Kidney (tissue), 14 donors: ENCODE measurements around the gene SPACA9. TPM values are rescaled to one million over a fixed set of nuclear protein-coding genes. Genes with fewer than 3 reads are reported as not detected.

Experiments used
- DNase-seq, 5 donors: peaks; one replicate each; pipeline ENCODE4 v3.0.0-alpha.2; 2013 to 2020
- FAIRE-seq: peaks from 2 replicates; lab custom pipeline; 2012; peaks lifted over from hg19 to GRCh38; lab: Jason Lieb, UNC
- H3K27ac ChIP-seq, 2 donors: one replicate each; pipeline ENCODE4 v1.7.0; 2013; ENCODE audit warnings: low read depth in 2 of 2, low read length in 2 of 2, inconsistent platforms in 1 of 2
- H3K27me3 ChIP-seq: one replicate; pipeline ENCODE4 v1.7.1; 2013; ENCODE audit warnings: low read length, inconsistent platforms; ENCODE audit not compliant: control insufficient read depth, insufficient read depth
- H3K36me3 ChIP-seq, 3 donors: one replicate each; pipeline versions ENCODE4 v1.7.0 to v1.7.1; 2013; ENCODE audit warnings: low read length in 3 of 3, control low read depth in 1 of 3, inconsistent platforms in 1 of 3; ENCODE audit not compliant: insufficient read depth in 3 of 3, control insufficient read depth in 2 of 3
- H3K4me1 ChIP-seq, 3 donors: one replicate each; pipeline versions ENCODE4 v1.7.0 to v1.7.1; 2013; ENCODE audit warnings: low read length in 3 of 3, inconsistent platforms in 1 of 3, low read depth in 1 of 3; ENCODE audit not compliant: control insufficient read depth in 2 of 3, insufficient read depth in 2 of 3
- H3K4me3 ChIP-seq, 3 donors: one replicate each; pipeline versions ENCODE4 v1.7.0 to v1.8.1; 2013; ENCODE audit warnings: low read length in 3 of 3, control low read depth in 1 of 3, inconsistent platforms in 1 of 3
- H3K9ac ChIP-seq, 3 donors: one replicate each; pipeline versions ENCODE4 v1.7.0 to v1.7.1; 2013; ENCODE audit warnings: low read length in 3 of 3, control low read depth in 1 of 3, inconsistent platforms in 1 of 3
- H3K9me3 ChIP-seq, 3 donors: one replicate each; pipeline versions ENCODE4 v1.7.0 to v1.7.1; 2013; ENCODE audit warnings: low read length in 3 of 3, control low read depth in 1 of 3, inconsistent platforms in 1 of 3; ENCODE audit not compliant: control insufficient read depth in 2 of 3, insufficient read depth in 1 of 3
- intact Hi-C: fragments of 100-400 bp; cut with DNase I; formaldehyde crosslinking; loops from one replicate; pipeline ENCODE4 v1.11.1; 2022
- polyA plus RNA-seq: library from polyadenylated mRNA; stranded (reverse); fragments of 350-450 nt; fragmentation: Illumina TruSeq; extraction: RNeasy Lipid Tissue Mini Kit (QIAGEN cat#74804); gene quantifications from one replicate; pipeline ENCODE4 v1.2.3, GENCODE V29; 2014; ENCODE audit warnings: low read depth, low replicate concordance; ENCODE audit not compliant: insufficient read depth
- total RNA-seq: library from RNA; stranded (reverse); fragmentation: NEBNext Ultra II Directional; extraction: Animal tissue kit (Norgen Biotek cat#: 25700); gene quantifications from one replicate; pipeline ENCODE4 v1.2.1, GENCODE V29; 2021
- TF ChIP-seq, protein P1 (sequence below): IDR thresholded peaks from 3 replicates; pipeline ENCODE4 v1.5.1; 2012; ENCODE audit warnings: mild to moderate bottlenecking, moderate library complexity, borderline replicate concordance; ENCODE audit not compliant: insufficient read depth; ENCODE audit errors: extremely low read depth
- donor health status: control.
- donor health status: control.
- donor health status: control.
- donor health status: control.
- donor health status: control.
- donor health status: DM: yes; HTN: yes; CAD: no.
- donor health status: Normal renal cell carcinoma (clear cell type).

SPACA9 gene
- total and polyA plus RNA-seq, 2 donors from 2014 or later, result 8.7 to 17.1 TPM

DNA sequence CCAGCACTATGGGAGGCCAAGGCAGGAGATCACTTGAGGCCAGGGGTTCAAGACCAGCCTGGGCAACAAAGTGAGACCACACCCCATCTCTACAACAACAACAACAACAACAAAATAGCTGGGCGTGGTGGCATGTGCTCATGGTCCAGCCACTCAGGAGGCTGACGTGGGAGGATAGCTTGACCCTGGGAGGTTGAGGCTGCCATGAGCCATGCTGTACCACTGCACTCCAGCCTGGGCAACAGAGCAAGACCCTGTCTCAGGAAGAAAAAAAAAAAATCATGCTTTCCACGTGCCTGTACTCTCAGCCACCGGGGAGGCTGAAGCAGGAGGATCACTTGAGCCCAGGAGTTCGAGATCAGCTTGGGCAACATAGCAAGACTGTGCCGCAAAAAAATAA lies 36.2 kb downstream of the SPACA9 start:
- Histone ChIP-seq H3K9ac (no peak overlapping the region), H3K4me1 (no peaks in the 10 kb centered on the region), H3K9me3 (no peaks in the 10 kb centered on the region), H3K27me3 (no peaks in the 10 kb centered on the region), H3K27ac (no peak overlapping the region), H3K4me3 (no peak overlapping the region), H3K36me3 (peaks cover 17 to 27% (median 21%) of the 10 kb centered on the region in 3 donors)
- DNase-seq, result no peak
- FAIRE-seq, result no peak
- intact Hi-C loops, result no loop called here
- TF ChIP-seq, protein P1, sequence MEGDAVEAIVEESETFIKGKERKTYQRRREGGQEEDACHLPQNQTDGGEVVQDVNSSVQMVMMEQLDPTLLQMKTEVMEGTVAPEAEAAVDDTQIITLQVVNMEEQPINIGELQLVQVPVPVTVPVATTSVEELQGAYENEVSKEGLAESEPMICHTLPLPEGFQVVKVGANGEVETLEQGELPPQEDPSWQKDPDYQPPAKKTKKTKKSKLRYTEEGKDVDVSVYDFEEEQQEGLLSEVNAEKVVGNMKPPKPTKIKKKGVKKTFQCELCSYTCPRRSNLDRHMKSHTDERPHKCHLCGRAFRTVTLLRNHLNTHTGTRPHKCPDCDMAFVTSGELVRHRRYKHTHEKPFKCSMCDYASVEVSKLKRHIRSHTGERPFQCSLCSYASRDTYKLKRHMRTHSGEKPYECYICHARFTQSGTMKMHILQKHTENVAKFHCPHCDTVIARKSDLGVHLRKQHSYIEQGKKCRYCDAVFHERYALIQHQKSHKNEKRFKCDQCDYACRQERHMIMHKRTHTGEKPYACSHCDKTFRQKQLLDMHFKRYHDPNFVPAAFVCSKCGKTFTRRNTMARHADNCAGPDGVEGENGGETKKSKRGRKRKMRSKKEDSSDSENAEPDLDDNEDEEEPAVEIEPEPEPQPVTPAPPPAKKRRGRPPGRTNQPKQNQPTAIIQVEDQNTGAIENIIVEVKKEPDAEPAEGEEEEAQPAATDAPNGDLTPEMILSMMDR, result no peak

DNA sequence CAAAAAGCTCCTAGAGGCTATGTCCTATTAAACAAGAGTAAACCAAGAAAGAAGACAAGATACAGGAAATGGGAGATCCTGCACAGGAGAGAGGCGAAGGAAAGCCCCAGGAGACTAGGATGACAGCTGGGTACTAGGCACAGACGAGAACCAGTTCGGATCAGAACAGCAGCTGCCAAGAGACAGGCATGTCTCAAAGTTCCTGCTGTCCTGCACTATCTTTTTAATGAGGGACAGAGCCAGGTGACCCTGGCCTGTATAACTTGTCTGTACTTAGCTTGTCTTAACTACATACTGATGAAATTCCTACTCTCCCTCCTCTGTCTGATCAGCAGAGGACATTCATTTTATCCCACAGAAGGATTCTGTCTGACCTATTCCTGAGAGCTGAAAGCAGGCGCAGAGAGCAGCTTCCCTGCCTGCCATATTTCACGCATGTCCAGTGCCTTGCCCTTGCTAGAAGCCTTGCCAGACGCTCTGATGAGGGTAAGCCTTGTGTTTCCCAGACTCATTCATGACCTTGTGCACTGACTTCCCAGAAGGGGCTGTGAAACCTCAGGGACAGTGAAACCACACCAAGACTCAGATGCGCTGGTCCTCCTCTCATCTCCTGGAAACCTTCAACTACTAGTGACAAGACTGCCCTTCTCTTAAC lies 41.0 kb downstream of the SPACA9 start:
- no peaks in the 10 kb centered on the region for H3K27me3 ChIP-seq
- no peak for FAIRE-seq
- intact Hi-C loops, result no loop called here
- no peak for DNase-seq
- no peaks in the 10 kb centered on the region for H3K4me1 ChIP-seq
- TF ChIP-seq, protein P1, result no peak
- H3K9me3 ChIP-seq, result no peaks in the 10 kb centered on the region
- no peak overlapping the region for H3K27ac ChIP-seq
- H3K9ac ChIP-seq, result no peak overlapping the region
- peaks cover 27 to 48% (median 44%) of the 10 kb centered on the region in 3 donors for H3K36me3 ChIP-seq
- no peak overlapping the region for H3K4me3 ChIP-seq

DNA sequence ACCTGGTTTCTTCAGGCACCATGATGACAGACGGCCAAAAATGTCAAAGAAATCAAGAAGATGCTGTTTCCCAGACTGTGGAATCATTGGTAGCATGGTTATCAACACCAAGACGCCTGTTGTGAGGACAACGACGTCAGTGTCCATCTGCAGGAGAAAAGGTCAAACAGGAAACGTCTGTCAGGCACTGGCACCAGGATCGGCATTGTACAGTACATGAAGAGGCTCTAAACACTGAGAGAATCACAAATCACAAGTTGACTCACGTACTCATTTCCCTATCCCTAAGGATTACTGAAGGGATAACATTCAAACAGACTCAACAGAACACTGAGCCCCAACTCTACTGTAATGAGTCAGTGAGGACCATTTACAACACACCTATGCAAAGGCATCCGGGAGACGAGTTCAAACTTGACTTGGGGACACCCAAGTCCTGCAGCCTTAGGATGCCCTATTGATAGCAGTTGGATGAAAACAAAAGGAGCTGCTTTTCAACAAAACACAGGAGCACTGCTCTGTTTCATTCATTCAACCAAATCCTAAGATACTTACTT lies 44.7 kb downstream of the SPACA9 start:
- FAIRE-seq (no peak), DNase-seq (no peak)
- Histone ChIP-seq H3K27me3 (no peaks in the 10 kb centered on the region), H3K27ac (no peak overlapping the region), H3K9ac (no peak overlapping the region), H3K36me3 (peaks cover 30 to 61% (median 57%) of the 10 kb centered on the region in 3 donors), H3K9me3 (no peaks in the 10 kb centered on the region), H3K4me3 (no peak overlapping the region), H3K4me1 (no peaks in the 10 kb centered on the region)
- intact Hi-C loops, result no loop called here
- TF ChIP-seq, protein P1, result no peak
